ENCODE measurements around the gene ZNF451. TPM values are rescaled to one million over a fixed set of nuclear protein-coding genes. Genes with fewer than 3 reads are reported as not detected.
"Not testable (repeated sequence)": the region's sequence is repeated elsewhere in the genome, so short reads cannot be mapped to it uniquely, and the experiment has no call there.

ZNF451 gene
- 32.5 and 34.5 TPM in 2 replicates for total RNA-seq (2014; rRNA removed)
- percentile 88 among the genes with signal in this experiment for Bru-seq, nascent RNA
- BruChase-seq, experiment 1, labeled RNA remaining after a 6-hour chase: percentile 93 among the genes with signal in this experiment
- percentile 92 among the genes with signal in this experiment for BruChase-seq, experiment 2, labeled RNA remaining after a 2-hour chase
- long read RNA-seq, full-length matches to known transcripts: 74 of 94 reads
- long read RNA-seq, partial matches to known transcripts: 10 of 94 reads
- long read RNA-seq, other reads (novel, unspliced or antisense): 10 of 94 reads

GRCh38 chr6:57089687-57090457, at the start of gene ZNF451:
Gene ZNF451, plus strand, starts transcription at chr6:57090188. Its CDS starts 66 bp downstream, at chr6:57090254.
- POLR2A ChIA-PET (ENCODE audit: unreplicated experiment): interaction anchor here (0.7 kb wide), 1 partner anchor 30 kb away, joined by 4 read pairs; no protein-coding TSS in a partner anchor
- H3K27ac ChIP-seq (ENCODE audit: low read length): no peak within 1 kb of the TSS
- peak within 1 kb of the TSS; percentile 73 for H3K9ac ChIP-seq (ENCODE audit: low read length)
- BruUV-seq (replicated peaks): no TSS peak
- no peaks in the 10 kb centered on the region for H3K9me3 ChIP-seq (ENCODE audit: low read length)
- peak within 1 kb of the TSS; percentile 72 for H3K4me3 ChIP-seq (ENCODE audit: low read length)
- H3K27me3 ChIP-seq (ENCODE audit: low read length): no peaks in the 10 kb centered on the region
- peaks cover 20% of the 10 kb centered on the region for H4K20me1 ChIP-seq (ENCODE audit: low read length)
- peaks cover 29% of the 10 kb centered on the region for H3K4me1 ChIP-seq (ENCODE audit: insufficient read depth, low read length)
- H3K79me2 ChIP-seq (ENCODE audit: low read length): peaks cover 37% of the 10 kb centered on the region
- DNase-seq (peak; percentile 97), ATAC-seq (peak; percentile 93)
- CTCF ChIA-PET: no interaction called here
- H3K4me2 ChIP-seq (ENCODE audit: low read length): peak within 1 kb of the TSS; percentile 81
- H2AFZ ChIP-seq (ENCODE audit: low read length): peak within 1 kb of the TSS; percentile 66
- H3K9me2 ChIP-seq (replicated peaks; ENCODE audit: low read length): no peaks in the 10 kb centered on the region
- no peaks in the 10 kb centered on the region for H3F3A ChIP-seq (ENCODE audit: low read length, unreplicated experiment)
- TF ChIP-seq EZH2phosphoT487 (IDR thresholded peaks at IDR 0.05; ENCODE audit: borderline replicate concordance, low read length) (no peak), EZH2 (IDR thresholded peaks at IDR 0.05; ENCODE audit: low read length, unreplicated experiment) (no peak)
- TF ChIP-seq, protein P1, sequence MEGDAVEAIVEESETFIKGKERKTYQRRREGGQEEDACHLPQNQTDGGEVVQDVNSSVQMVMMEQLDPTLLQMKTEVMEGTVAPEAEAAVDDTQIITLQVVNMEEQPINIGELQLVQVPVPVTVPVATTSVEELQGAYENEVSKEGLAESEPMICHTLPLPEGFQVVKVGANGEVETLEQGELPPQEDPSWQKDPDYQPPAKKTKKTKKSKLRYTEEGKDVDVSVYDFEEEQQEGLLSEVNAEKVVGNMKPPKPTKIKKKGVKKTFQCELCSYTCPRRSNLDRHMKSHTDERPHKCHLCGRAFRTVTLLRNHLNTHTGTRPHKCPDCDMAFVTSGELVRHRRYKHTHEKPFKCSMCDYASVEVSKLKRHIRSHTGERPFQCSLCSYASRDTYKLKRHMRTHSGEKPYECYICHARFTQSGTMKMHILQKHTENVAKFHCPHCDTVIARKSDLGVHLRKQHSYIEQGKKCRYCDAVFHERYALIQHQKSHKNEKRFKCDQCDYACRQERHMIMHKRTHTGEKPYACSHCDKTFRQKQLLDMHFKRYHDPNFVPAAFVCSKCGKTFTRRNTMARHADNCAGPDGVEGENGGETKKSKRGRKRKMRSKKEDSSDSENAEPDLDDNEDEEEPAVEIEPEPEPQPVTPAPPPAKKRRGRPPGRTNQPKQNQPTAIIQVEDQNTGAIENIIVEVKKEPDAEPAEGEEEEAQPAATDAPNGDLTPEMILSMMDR (conservative IDR thresholded peaks at IDR 0.05; ENCODE audit: low read depth, low read length): no peak
- peaks cover 9% of the 10 kb centered on the region; the same call in 1 of the 2 replicates for H3K36me3 ChIP-seq (ENCODE audit: low read depth, low read length)
- intact Hi-C loops (cut with micrococcal nuclease): loop anchor here (1.0 to 5.0 kb wide), 3 partner anchors 43 to 227 kb away; partner anchors contain the start of genes BAG2, KIAA1586 and PRIM2

DNA sequence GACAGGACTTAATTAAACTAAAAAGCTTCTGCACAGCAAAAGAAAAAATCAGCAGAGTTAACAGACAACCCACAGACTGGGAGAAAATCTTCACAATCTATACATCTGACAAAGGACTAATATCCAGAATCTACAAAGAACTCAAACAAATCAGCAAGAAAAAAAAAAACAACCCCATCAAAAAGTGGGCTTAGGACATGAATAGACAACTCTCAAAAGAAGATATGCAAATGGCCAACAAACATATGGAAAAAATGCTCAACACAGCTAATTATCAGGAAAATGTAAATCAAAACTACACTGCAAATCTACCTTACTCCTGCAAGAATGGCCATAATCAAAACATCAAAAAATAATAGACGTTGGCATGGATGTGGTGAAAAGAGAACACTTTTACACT, 45.9 kb upstream of the ZNF451 start:
- POLR2A ChIA-PET (ENCODE audit: unreplicated experiment); H3K9me3 ChIP-seq (ENCODE audit: low read length); H2AFZ ChIP-seq (ENCODE audit: low read length); H3F3A ChIP-seq (ENCODE audit: low read length, unreplicated experiment); H3K27me3 ChIP-seq (ENCODE audit: low read length); H3K9ac ChIP-seq (ENCODE audit: low read length); intact Hi-C loops (cut with micrococcal nuclease); CTCF ChIA-PET; H3K36me3 ChIP-seq (ENCODE audit: low read depth, low read length); H4K20me1 ChIP-seq (ENCODE audit: low read length); DNase-seq; ATAC-seq; H3K4me3 ChIP-seq (ENCODE audit: low read length); BruUV-seq (replicated peaks); H3K27ac ChIP-seq (ENCODE audit: low read length); H3K4me2 ChIP-seq (ENCODE audit: low read length); H3K9me2 ChIP-seq (replicated peaks; ENCODE audit: low read length): not testable (repeated sequence)
- Histone ChIP-seq H3K4me1 (ENCODE audit: insufficient read depth, low read length) (peaks cover 16% of the 10 kb centered on the region), H3K79me2 (ENCODE audit: low read length) (peaks cover 13% of the 10 kb centered on the region)

- POLR2A ChIA-PET (ENCODE audit: unreplicated experiment): no interaction called here
- no peak overlapping the region for H2AFZ ChIP-seq (ENCODE audit: low read length)
Measured at GRCh38 chr6:57044568-57044967, 45.4 kb upstream of the ZNF451 start.

DNA sequence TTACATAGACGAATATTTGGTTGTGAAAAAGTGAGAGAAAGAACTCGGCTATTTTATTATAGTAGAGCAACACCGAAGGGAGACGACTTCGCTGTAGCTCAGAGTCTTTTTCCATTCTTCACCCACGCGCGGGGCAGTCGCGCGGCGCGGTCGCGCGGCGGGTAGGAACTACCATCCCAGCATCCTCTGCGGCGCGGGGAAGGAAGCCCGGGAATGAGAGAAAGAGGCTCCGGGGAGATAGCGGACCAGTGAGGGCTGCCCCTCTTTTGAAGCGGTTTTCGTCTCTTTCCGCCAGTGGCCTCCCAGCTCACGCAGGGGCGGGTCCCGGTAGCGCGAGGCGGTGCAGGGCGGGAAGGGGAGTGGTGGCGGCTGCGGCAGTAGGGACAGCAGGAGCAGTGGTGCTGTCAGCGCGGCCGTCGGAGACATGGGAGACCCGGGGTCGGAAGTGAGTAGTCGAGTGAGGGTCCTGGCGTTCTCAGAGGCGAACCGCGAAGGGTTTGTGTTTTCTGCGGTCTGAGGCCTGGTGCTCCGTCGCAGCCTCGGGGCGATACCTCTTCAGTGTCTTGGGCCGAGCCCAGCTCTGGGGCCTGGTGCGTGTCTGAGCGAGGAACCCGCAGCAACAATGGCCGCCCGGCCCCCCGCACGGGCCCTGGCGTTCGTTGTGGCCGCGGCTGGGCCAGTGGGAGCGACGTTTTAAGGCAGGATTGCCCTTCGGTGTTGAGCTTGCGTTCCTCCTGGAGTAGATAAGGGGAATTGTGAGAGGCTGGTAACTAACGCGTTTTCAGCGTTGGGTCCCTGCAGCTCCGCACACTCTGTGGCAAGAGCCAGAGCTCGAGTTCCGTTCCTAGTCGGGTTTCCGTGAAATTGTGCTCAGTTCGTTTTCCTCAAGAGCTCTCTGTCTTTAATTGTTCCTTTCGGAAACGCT, 43.4 kb upstream of the ZNF451 start, which contains the start of gene KIAA1586:
KIAA1586 (plus strand) TSS at position 362 of the 925 bp plus-strand sequence; CDS start at position 425, 63 bp downstream.
- H3K9me2 ChIP-seq (replicated peaks; ENCODE audit: low read length); POLR2A ChIA-PET (ENCODE audit: unreplicated experiment); H3K27ac ChIP-seq (ENCODE audit: low read length); H3K27me3 ChIP-seq (ENCODE audit: low read length); H4K20me1 ChIP-seq (ENCODE audit: low read length); H3F3A ChIP-seq (ENCODE audit: low read length, unreplicated experiment); CTCF ChIA-PET; H3K9me3 ChIP-seq (ENCODE audit: low read length): not testable (repeated sequence)
- intact Hi-C loops (cut with micrococcal nuclease): loop anchor here (5.0 kb wide), 2 partner anchors 41 to 126 kb away; partner anchors contain the start of gene BAG2
- H3K36me3 ChIP-seq (ENCODE audit: low read depth, low read length): peaks cover 14% of the 10 kb centered on the region
- peak; percentile 93 for DNase-seq
- H3K4me1 ChIP-seq (ENCODE audit: insufficient read depth, low read length): peaks cover 20% of the 10 kb centered on the region
- peak; percentile 98 for ATAC-seq
- peak within 1 kb of the TSS; percentile 69 for H3K9ac ChIP-seq (ENCODE audit: low read length)
- peak within 1 kb of the TSS; percentile 87 for H3K4me2 ChIP-seq (ENCODE audit: low read length)
- H3K4me3 ChIP-seq (ENCODE audit: low read length): peak within 1 kb of the TSS; percentile 72
- H2AFZ ChIP-seq (ENCODE audit: low read length): peak within 1 kb of the TSS; percentile 92
- H3K79me2 ChIP-seq (ENCODE audit: low read length): peaks cover 31% of the 10 kb centered on the region
- TSS peak; percentile 32 for BruUV-seq (replicated peaks)

More at GRCh38 chr6:57044568-57044967, 45.4 kb upstream of the ZNF451 start:
- intact Hi-C loops (cut with micrococcal nuclease): no loop called here
- no peak overlapping the region for H3K4me2 ChIP-seq (ENCODE audit: low read length)
- peaks cover 20% of the 10 kb centered on the region for H3K4me1 ChIP-seq (ENCODE audit: insufficient read depth, low read length)
- no peaks in the 10 kb centered on the region for H3K9me2 ChIP-seq (replicated peaks; ENCODE audit: low read length)
- H3K27me3 ChIP-seq (ENCODE audit: low read length): no peaks in the 10 kb centered on the region
- H3K79me2 ChIP-seq (ENCODE audit: low read length): peaks cover 18% of the 10 kb centered on the region
- peaks cover 5% of the 10 kb centered on the region; the same call in 1 of the 2 replicates for H3K36me3 ChIP-seq (ENCODE audit: low read depth, low read length)
- no TSS peak for BruUV-seq (replicated peaks)
- no peaks in the 10 kb centered on the region for H4K20me1 ChIP-seq (ENCODE audit: low read length)
- H3K9ac ChIP-seq (ENCODE audit: low read length): no peak overlapping the region
- no peaks in the 10 kb centered on the region for H3K9me3 ChIP-seq (ENCODE audit: low read length)
- DNase-seq: no peak
- no peak for TF ChIP-seq EZH2 (IDR thresholded peaks at IDR 0.05; ENCODE audit: low read length, unreplicated experiment)
- no peak overlapping the region for H3K4me3 ChIP-seq (ENCODE audit: low read length)
- H3K27ac ChIP-seq (ENCODE audit: low read length): no peak overlapping the region
- CTCF ChIA-PET: no interaction called here
- H3F3A ChIP-seq (ENCODE audit: low read length, unreplicated experiment): no peaks in the 10 kb centered on the region
- ATAC-seq: no peak

DNA sequence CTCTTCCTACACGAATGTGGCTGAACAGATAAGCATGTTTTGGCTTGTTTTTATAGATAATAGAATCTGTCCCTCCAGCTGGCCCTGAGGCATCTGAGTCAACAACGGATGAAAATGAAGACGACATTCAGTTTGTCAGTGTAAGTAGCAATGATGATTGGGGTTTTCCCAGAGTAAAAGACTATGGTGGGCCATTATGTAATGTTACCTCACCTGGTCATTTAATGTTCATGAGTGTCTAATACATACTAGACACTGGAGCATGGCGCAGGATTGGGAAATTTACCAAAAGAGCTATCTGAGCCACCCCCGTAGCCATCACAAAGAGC, 42.8 kb upstream of the ZNF451 start:
- H3F3A ChIP-seq (ENCODE audit: low read length, unreplicated experiment); POLR2A ChIA-PET (ENCODE audit: unreplicated experiment); H3K9me2 ChIP-seq (replicated peaks; ENCODE audit: low read length); H4K20me1 ChIP-seq (ENCODE audit: low read length); H3K27me3 ChIP-seq (ENCODE audit: low read length); CTCF ChIA-PET; BruUV-seq (replicated peaks); H3K9me3 ChIP-seq (ENCODE audit: low read length); H3K4me2 ChIP-seq (ENCODE audit: low read length); H3K27ac ChIP-seq (ENCODE audit: low read length); H3K9ac ChIP-seq (ENCODE audit: low read length); H2AFZ ChIP-seq (ENCODE audit: low read length); H3K4me3 ChIP-seq (ENCODE audit: low read length); DNase-seq: not testable (repeated sequence)
- peaks cover 18% of the 10 kb centered on the region for H3K36me3 ChIP-seq (ENCODE audit: low read depth, low read length)
- intact Hi-C loops (cut with micrococcal nuclease): loop anchor here (5.0 kb wide), 2 partner anchors 40 to 125 kb away; partner anchors contain the start of gene BAG2
- H3K4me1 ChIP-seq (ENCODE audit: insufficient read depth, low read length): peaks cover 20% of the 10 kb centered on the region
- H3K79me2 ChIP-seq (ENCODE audit: low read length): peaks cover 31% of the 10 kb centered on the region
- ATAC-seq: peak; percentile 8
